ENCODE measurements around the gene GDPD3. TPM values are rescaled to one million over a fixed set of nuclear protein-coding genes. Genes with fewer than 3 reads are reported as not detected.

Gene GDPD3
- total and polyA plus RNA-seq, 10 of the 15 experiments (the other 5 are each of a cell fraction or from before 2014, with no cell fraction given), result 0.29 to 3.3 (median 0.97) TPM

- TF ChIP-seq BRCA1 (IDR thresholded peaks at IDR 0.05; ENCODE audit: low read depth, low read length), result peak; percentile 38; the same call in 1 of the 2 replicates
- TF ChIP-seq, protein P1, sequence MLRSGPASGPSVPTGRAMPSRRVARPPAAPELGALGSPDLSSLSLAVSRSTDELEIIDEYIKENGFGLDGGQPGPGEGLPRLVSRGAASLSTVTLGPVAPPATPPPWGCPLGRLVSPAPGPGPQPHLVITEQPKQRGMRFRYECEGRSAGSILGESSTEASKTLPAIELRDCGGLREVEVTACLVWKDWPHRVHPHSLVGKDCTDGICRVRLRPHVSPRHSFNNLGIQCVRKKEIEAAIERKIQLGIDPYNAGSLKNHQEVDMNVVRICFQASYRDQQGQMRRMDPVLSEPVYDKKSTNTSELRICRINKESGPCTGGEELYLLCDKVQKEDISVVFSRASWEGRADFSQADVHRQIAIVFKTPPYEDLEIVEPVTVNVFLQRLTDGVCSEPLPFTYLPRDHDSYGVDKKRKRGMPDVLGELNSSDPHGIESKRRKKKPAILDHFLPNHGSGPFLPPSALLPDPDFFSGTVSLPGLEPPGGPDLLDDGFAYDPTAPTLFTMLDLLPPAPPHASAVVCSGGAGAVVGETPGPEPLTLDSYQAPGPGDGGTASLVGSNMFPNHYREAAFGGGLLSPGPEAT (IDR thresholded peaks at IDR 0.05; ENCODE audit: low read depth), result peak; percentile 87
- TF ChIP-seq, protein P2, sequence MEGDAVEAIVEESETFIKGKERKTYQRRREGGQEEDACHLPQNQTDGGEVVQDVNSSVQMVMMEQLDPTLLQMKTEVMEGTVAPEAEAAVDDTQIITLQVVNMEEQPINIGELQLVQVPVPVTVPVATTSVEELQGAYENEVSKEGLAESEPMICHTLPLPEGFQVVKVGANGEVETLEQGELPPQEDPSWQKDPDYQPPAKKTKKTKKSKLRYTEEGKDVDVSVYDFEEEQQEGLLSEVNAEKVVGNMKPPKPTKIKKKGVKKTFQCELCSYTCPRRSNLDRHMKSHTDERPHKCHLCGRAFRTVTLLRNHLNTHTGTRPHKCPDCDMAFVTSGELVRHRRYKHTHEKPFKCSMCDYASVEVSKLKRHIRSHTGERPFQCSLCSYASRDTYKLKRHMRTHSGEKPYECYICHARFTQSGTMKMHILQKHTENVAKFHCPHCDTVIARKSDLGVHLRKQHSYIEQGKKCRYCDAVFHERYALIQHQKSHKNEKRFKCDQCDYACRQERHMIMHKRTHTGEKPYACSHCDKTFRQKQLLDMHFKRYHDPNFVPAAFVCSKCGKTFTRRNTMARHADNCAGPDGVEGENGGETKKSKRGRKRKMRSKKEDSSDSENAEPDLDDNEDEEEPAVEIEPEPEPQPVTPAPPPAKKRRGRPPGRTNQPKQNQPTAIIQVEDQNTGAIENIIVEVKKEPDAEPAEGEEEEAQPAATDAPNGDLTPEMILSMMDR (IDR thresholded peaks at IDR 0.05 in 2 of 3, conservative IDR thresholded peaks at IDR 0.05 in 1 of 3; ENCODE audit: control insufficient read depth in 2 of 3, extremely low read depth in 1 of 3, insufficient read depth in 1 of 3, low read depth in 3 of 3, low read length in 3 of 3), result no peak
- no peak for TF ChIP-seq NFXL1 (IDR thresholded peaks at IDR 0.05; ENCODE audit: borderline replicate concordance)
- TF ChIP-seq NR2C2 (IDR thresholded peaks at IDR 0.05; ENCODE audit: borderline replicate concordance, control insufficient read depth, insufficient read length, low read depth), result no peak
- 0 out of 2 replicates have a peak, but pooled peaks have one; percentile 3 for TF ChIP-seq BCL11A (IDR thresholded peaks at IDR 0.05; ENCODE audit: low read depth, low read length)
- TF ChIP-seq ETV6 (conservative IDR thresholded peaks at IDR 0.05 in 1 of 2, IDR thresholded peaks at IDR 0.05 in 1 of 2; ENCODE audit: borderline replicate concordance in 1 of 2, low read depth in 1 of 2), result peak in 1 of 2 experiments; percentile 76; a peak in 2 of 4 replicates
- TF ChIP-seq ZZZ3 (IDR thresholded peaks at IDR 0.05; ENCODE audit: control insufficient read depth, insufficient read length, low read depth), result no peak
- TF ChIP-seq IKZF2 (IDR thresholded peaks at IDR 0.05), result peak; percentile 88 to 93
- no peak for TF ChIP-seq KDM1A (IDR thresholded peaks at IDR 0.05; ENCODE audit: borderline replicate concordance)
- TF ChIP-seq ZNF384 (IDR thresholded peaks at IDR 0.05; ENCODE audit: borderline replicate concordance, low read depth, low read length), result no peak
- TF ChIP-seq EED (IDR thresholded peaks at IDR 0.05; ENCODE audit: low read depth), result peak; percentile 90
- TF ChIP-seq ZNF207 (IDR thresholded peaks at IDR 0.05; ENCODE audit: borderline replicate concordance), result peak; percentile 96
- peak; percentile 14 for TF ChIP-seq CBFB (IDR thresholded peaks at IDR 0.05; ENCODE audit: low read depth)
- TF ChIP-seq NR2F1 (conservative IDR thresholded peaks at IDR 0.05), result peak; percentile 54
- TF ChIP-seq POU2F2 (IDR thresholded peaks at IDR 0.05; ENCODE audit: borderline replicate concordance, low read depth, low read length), result peak; percentile 74; the same call in 2 of the 3 replicates
- TF ChIP-seq, protein P3, sequence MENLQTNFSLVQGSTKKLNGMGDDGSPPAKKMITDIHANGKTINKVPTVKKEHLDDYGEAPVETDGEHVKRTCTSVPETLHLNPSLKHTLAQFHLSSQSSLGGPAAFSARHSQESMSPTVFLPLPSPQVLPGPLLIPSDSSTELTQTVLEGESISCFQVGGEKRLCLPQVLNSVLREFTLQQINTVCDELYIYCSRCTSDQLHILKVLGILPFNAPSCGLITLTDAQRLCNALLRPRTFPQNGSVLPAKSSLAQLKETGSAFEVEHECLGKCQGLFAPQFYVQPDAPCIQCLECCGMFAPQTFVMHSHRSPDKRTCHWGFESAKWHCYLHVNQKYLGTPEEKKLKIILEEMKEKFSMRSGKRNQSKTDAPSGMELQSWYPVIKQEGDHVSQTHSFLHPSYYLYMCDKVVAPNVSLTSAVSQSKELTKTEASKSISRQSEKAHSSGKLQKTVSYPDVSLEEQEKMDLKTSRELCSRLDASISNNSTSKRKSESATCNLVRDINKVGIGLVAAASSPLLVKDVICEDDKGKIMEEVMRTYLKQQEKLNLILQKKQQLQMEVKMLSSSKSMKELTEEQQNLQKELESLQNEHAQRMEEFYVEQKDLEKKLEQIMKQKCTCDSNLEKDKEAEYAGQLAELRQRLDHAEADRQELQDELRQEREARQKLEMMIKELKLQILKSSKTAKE (IDR thresholded peaks at IDR 0.05; ENCODE audit: low read depth, poor library complexity, severe bottlenecking), result no peak
- TF ChIP-seq, protein P4, sequence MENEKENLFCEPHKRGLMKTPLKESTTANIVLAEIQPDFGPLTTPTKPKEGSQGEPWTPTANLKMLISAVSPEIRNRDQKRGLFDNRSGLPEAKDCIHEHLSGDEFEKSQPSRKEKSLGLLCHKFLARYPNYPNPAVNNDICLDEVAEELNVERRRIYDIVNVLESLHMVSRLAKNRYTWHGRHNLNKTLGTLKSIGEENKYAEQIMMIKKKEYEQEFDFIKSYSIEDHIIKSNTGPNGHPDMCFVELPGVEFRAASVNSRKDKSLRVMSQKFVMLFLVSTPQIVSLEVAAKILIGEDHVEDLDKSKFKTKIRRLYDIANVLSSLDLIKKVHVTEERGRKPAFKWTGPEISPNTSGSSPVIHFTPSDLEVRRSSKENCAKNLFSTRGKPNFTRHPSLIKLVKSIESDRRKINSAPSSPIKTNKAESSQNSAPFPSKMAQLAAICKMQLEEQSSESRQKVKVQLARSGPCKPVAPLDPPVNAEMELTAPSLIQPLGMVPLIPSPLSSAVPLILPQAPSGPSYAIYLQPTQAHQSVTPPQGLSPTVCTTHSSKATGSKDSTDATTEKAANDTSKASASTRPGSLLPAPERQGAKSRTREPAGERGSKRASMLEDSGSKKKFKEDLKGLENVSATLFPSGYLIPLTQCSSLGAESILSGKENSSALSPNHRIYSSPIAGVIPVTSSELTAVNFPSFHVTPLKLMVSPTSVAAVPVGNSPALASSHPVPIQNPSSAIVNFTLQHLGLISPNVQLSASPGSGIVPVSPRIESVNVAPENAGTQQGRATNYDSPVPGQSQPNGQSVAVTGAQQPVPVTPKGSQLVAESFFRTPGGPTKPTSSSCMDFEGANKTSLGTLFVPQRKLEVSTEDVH (IDR thresholded peaks at IDR 0.05; ENCODE audit: low read depth, partially characterized antibody), result peak; percentile 68
- TF ChIP-seq STAT1 (conservative IDR thresholded peaks at IDR 0.05), result peak; percentile 82; the same call in 1 of the 2 replicates
These were observed 48.0 kb downstream of the GDPD3 start, which contains the start of gene ALDOA (continued) for GRCh38 chr16:30065102-30065942.
